Endodermal cell (in vitro differentiated cells): ENCODE measurements around the gene CYP3A4. TPM values are rescaled to one million over a fixed set of nuclear protein-coding genes. Genes with fewer than 3 reads are reported as not detected.
A peak's percentile ranks its signal among the peaks of the same experiment; 100 is the strongest.

Experiments
- DNase-seq: peaks from one replicate; pipeline ENCODE4 v3.0.0-alpha.2; 2017
- H3K27ac ChIP-seq: 2 replicates; pipeline ENCODE4 v1.5.1; 2013; ENCODE audit warnings: mild to moderate bottlenecking, low read depth, low read length, moderate library complexity
- H3K27me3 ChIP-seq: 2 replicates; pipeline ENCODE4 v1.6.1; 2013; ENCODE audit warnings: mild to moderate bottlenecking, low read length, moderate library complexity; ENCODE audit not compliant: insufficient read depth, control insufficient read depth, poor library complexity, severe bottlenecking
- H3K36me3 ChIP-seq: 2 replicates; pipeline ENCODE4 v1.7.0; 2013; ENCODE audit warnings: mild to moderate bottlenecking, low read length, moderate library complexity; ENCODE audit not compliant: control insufficient read depth, insufficient read depth
- H3K4me1 ChIP-seq: one replicate; pipeline ENCODE4 v1.7.0; 2013; ENCODE audit warnings: low read length; ENCODE audit not compliant: control insufficient read depth, insufficient read depth
- H3K4me3 ChIP-seq: 2 replicates; pipeline ENCODE4 v1.5.1; 2013; ENCODE audit warnings: mild to moderate bottlenecking, low read length, moderate library complexity
- H3K9ac ChIP-seq: 2 replicates; pipeline ENCODE4 v1.6.1; 2013; ENCODE audit warnings: mild to moderate bottlenecking, low read length, moderate library complexity; ENCODE audit not compliant: poor library complexity, severe bottlenecking; ENCODE audit errors: extremely low read depth
- H3K9me3 ChIP-seq: 2 replicates; pipeline ENCODE4 v1.6.1; 2013; ENCODE audit warnings: mild to moderate bottlenecking, low read length, moderate library complexity; ENCODE audit not compliant: control insufficient read depth
- H3K27ac Mint-ChIP-seq: 2 replicates; pipeline ENCODE4 v1.8.0; 2020; ENCODE audit warnings: mixed read lengths
- H3K27me3 Mint-ChIP-seq: 2 replicates; pipeline ENCODE4 v1.8.0; 2021; ENCODE audit warnings: mild to moderate bottlenecking, mixed read lengths; ENCODE audit not compliant: insufficient read depth
- H3K36me3 Mint-ChIP-seq: 2 replicates; pipeline ENCODE4 v1.8.0; 2020; ENCODE audit warnings: low read depth, mixed read lengths
- H3K4me1 Mint-ChIP-seq: 2 replicates; pipeline ENCODE4 v1.8.0; 2020; ENCODE audit warnings: mixed read lengths
- H3K4me3 Mint-ChIP-seq: 2 replicates; pipeline ENCODE4 v1.8.0; 2020; ENCODE audit warnings: mild to moderate bottlenecking, moderate library complexity, mixed read lengths
- H3K9me3 Mint-ChIP-seq: 2 replicates; pipeline ENCODE4 v1.8.0; 2020; ENCODE audit warnings: mild to moderate bottlenecking, mixed read lengths
- CTCF ChIP-seq: fragments of 200-600 bp; sonication (generic); conservative IDR thresholded peaks from 2 replicates; pipeline ENCODE4 v1.5.0; 2021; ENCODE audit warnings: antibody characterized with exemption, mild to moderate bottlenecking
- WGBS, 2 experiments: methylation state at CpG; one replicate each; pipeline versions ENCODE4 v1.1.5 to v1.1.7; 2013; ENCODE audit warnings: missing lambda C conversion rate in 2 of 2, mixed read lengths in 1 of 2; ENCODE audit not compliant: insufficient coverage in 1 of 2, insufficient read length in 1 of 2; 5-methylcytosine and 5-hydroxymethylcytosine counted together
- total RNA-seq, 2 donors: library from RNA; stranded (reverse); fragmentation: NEBNext Ultra II Directional in 1 of 2; extraction: Animal tissue kit (Norgen Biotek cat#: 25700) in 1 of 2; gene quantifications; 2 replicates in 1 of 2; 3 replicates in 1 of 2; pipeline ENCODE4 v1.2.1, GENCODE V29; 2021

Gene CYP3A4
- total RNA-seq, 2 donors from 2014 or later: 0.11 TPM; not detected in 1

DNA sequence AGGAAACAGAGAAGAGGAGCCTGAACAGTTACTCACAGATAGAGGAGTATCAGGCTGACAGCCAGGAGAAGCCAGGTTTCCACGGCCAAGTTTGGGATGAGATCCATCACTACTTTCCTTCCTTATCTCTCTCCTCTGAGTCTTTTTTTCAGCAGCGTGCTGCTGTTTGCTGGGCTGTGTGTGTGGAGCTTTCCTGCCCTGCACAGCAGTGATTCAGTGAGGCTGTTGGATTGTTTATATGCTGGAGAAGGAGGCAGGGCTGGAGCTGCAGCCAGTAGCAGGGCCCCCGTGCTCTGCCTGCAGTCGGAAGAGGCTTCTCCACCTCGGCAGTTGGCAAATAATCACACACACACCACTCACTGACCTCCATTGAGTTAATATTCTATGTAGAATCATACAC lies 49.0 kb downstream of the CYP3A4 start, which contains the start of gene CYP3A7:
Gene CYP3A7 (minus strand): TSS at position 210 of the 400 bp plus-strand sequence. CDS start 103 bp downstream, at position 107.
- no peak within 1 kb of the TSS for H3K4me3 ChIP-seq
- no peaks in the 10 kb centered on the region for H3K4me1 ChIP-seq
- H3K36me3 Mint-ChIP-seq: no peaks in the 10 kb centered on the region
- H3K36me3 ChIP-seq: no peaks in the 10 kb centered on the region
- DNase-seq: no peak
- H3K9me3 ChIP-seq: no peaks in the 10 kb centered on the region
- 97% methylated on average over 5 of the region's 5 CpGs; no CpG with 5 or more reads in 1 of the 2 experiments for WGBS, 2 experiments
- no peaks in the 10 kb centered on the region for H3K9me3 Mint-ChIP-seq
- no peak for TF ChIP-seq CTCF
- H3K9ac ChIP-seq: no peak within 1 kb of the TSS
- no peak within 1 kb of the TSS for H3K27ac ChIP-seq
- H3K27ac Mint-ChIP-seq: no peak within 1 kb of the TSS
- no peaks in the 10 kb centered on the region for H3K27me3 Mint-ChIP-seq
- no peak within 1 kb of the TSS for H3K4me3 Mint-ChIP-seq
- H3K27me3 ChIP-seq: no peaks in the 10 kb centered on the region
- H3K4me1 Mint-ChIP-seq: no peaks in the 10 kb centered on the region

GRCh38 chr7:99733448-99733847 lies 50.5 kb downstream of the CYP3A4 start:
- no peaks in the 10 kb centered on the region for H3K36me3 ChIP-seq
- peak; percentile 71 for DNase-seq
- no peaks in the 10 kb centered on the region for H3K36me3 Mint-ChIP-seq
- no peak overlapping the region for H3K4me3 Mint-ChIP-seq
- no peaks in the 10 kb centered on the region for H3K4me1 Mint-ChIP-seq
- no peaks in the 10 kb centered on the region for H3K27me3 Mint-ChIP-seq
- 93 to 94% methylated on average over 2 of the region's 2 CpGs for WGBS, 2 experiments
- H3K4me3 ChIP-seq: no peak overlapping the region
- no peaks in the 10 kb centered on the region for H3K9me3 Mint-ChIP-seq
- H3K4me1 ChIP-seq: no peaks in the 10 kb centered on the region
- TF ChIP-seq CTCF: peak; percentile 71
- H3K27me3 ChIP-seq: no peaks in the 10 kb centered on the region
- no peak overlapping the region for H3K27ac ChIP-seq
- no peak overlapping the region for H3K27ac Mint-ChIP-seq
- no peaks in the 10 kb centered on the region for H3K9me3 ChIP-seq
- H3K9ac ChIP-seq: no peak overlapping the region

DNA sequence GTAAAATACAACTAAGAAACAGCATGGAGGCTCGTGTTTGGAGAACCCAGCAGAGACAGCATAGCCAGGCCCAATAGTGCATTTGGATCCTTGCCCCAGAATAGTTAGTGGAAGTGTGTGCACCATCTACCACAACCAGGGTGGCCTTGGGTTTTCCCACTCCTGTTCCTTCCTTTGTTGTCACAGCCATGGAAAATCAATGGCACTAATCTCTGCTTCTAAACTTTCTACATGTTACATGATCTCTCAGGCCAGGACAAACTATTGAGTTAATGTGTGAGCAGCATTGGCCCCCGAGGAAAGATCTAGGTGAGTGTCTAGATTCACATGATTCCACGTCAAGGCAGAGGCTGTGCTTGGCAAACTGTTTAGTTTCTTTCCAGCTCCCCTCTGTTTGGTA lies 51.0 kb downstream of the CYP3A4 start:
- no peak for TF ChIP-seq CTCF
- Mint-ChIP-seq H3K4me3 (no peak overlapping the region), H3K4me1 (no peaks in the 10 kb centered on the region), H3K36me3 (no peaks in the 10 kb centered on the region), H3K27ac (no peak overlapping the region), H3K9me3 (no peaks in the 10 kb centered on the region), H3K27me3 (no peaks in the 10 kb centered on the region)
- Histone ChIP-seq H3K27ac (no peak overlapping the region), H3K36me3 (no peaks in the 10 kb centered on the region), H3K9me3 (no peaks in the 10 kb centered on the region), H3K27me3 (no peaks in the 10 kb centered on the region), H3K4me3 (no peak overlapping the region), H3K4me1 (no peaks in the 10 kb centered on the region), H3K9ac (no peak overlapping the region)
- 96 to 97% methylated on average over 3 of the region's 3 CpGs for WGBS, 2 experiments
- no peak for DNase-seq
